Suprapubic skin (tissue), 4 donors: Measurements from ENCODE around the gene DTNA.

Source experiments
- EP300 ChIP-seq: sonication (generic); formaldehyde crosslinking; IDR thresholded peaks from one replicate; pipeline ENCODE4 v1.6.1; 2017; ENCODE audit warnings: antibody characterized with exemption
- POLR2A ChIP-seq, 2 donors: fragments of 450-650 bp; IDR thresholded peaks; one replicate each; pipeline ENCODE4 v1.6.1; 2017; ENCODE audit warnings: antibody characterized with exemption in 2 of 2, mild to moderate bottlenecking in 2 of 2, moderate library complexity in 2 of 2
- POLR2AphosphoS5 ChIP-seq, 3 donors: sonication (generic); formaldehyde crosslinking; IDR thresholded peaks; one replicate each; pipeline ENCODE4 v1.6.1; 2017; ENCODE audit warnings: antibody characterized with exemption in 3 of 3
- TF ChIP-seq, protein P1 (sequence below), 2 donors: fragments of 200-600 bp in 1 of 2; fragments of 450-650 bp in 1 of 2; sonication (generic) in 1 of 2; IDR thresholded peaks; one replicate each; pipeline ENCODE4 v1.5.1; 2016 to 2019; ENCODE audit warnings: antibody characterized with exemption in 2 of 2, mild to moderate bottlenecking in 1 of 2, moderate library complexity in 1 of 2

DNA sequence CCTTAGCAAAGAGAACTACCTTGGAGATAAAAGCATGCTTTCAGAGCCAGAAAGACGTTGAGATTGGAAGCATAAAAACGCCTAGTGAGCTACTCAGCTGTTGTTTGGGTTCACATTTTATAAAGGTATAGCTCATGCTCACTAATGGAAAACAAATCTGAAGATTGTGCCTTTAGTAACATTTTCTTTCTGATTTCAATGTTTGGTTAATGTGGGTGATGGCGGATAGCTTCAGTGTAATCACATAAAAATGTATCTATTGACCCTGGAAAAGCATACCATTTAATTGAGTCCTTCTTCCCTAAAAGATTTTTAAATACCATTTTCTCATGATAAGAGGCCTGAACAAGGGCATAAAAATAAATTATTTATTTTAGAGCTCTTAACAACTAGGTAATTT lies 73.4 kb downstream of the DTNA start:
- TF ChIP-seq, protein P1, sequence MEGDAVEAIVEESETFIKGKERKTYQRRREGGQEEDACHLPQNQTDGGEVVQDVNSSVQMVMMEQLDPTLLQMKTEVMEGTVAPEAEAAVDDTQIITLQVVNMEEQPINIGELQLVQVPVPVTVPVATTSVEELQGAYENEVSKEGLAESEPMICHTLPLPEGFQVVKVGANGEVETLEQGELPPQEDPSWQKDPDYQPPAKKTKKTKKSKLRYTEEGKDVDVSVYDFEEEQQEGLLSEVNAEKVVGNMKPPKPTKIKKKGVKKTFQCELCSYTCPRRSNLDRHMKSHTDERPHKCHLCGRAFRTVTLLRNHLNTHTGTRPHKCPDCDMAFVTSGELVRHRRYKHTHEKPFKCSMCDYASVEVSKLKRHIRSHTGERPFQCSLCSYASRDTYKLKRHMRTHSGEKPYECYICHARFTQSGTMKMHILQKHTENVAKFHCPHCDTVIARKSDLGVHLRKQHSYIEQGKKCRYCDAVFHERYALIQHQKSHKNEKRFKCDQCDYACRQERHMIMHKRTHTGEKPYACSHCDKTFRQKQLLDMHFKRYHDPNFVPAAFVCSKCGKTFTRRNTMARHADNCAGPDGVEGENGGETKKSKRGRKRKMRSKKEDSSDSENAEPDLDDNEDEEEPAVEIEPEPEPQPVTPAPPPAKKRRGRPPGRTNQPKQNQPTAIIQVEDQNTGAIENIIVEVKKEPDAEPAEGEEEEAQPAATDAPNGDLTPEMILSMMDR (IDR thresholded peaks at IDR 0.05): no peak
- TF ChIP-seq POLR2A (IDR thresholded peaks at IDR 0.05) (no peak), POLR2AphosphoS5 (IDR thresholded peaks at IDR 0.05) (no peak), EP300 (no peak)
